NCI-H526 (cell line): Measurements from ENCODE around the gene ABCF1.
A peak's percentile ranks its signal among the peaks of the same experiment; 100 is the strongest.

ENCODE experiments used
- DNase-seq, 2 experiments: peaks; one replicate each; lab custom pipeline; 2025; lab: John Stamatoyannopoulos, UW

Gene ABCF1

DNA sequence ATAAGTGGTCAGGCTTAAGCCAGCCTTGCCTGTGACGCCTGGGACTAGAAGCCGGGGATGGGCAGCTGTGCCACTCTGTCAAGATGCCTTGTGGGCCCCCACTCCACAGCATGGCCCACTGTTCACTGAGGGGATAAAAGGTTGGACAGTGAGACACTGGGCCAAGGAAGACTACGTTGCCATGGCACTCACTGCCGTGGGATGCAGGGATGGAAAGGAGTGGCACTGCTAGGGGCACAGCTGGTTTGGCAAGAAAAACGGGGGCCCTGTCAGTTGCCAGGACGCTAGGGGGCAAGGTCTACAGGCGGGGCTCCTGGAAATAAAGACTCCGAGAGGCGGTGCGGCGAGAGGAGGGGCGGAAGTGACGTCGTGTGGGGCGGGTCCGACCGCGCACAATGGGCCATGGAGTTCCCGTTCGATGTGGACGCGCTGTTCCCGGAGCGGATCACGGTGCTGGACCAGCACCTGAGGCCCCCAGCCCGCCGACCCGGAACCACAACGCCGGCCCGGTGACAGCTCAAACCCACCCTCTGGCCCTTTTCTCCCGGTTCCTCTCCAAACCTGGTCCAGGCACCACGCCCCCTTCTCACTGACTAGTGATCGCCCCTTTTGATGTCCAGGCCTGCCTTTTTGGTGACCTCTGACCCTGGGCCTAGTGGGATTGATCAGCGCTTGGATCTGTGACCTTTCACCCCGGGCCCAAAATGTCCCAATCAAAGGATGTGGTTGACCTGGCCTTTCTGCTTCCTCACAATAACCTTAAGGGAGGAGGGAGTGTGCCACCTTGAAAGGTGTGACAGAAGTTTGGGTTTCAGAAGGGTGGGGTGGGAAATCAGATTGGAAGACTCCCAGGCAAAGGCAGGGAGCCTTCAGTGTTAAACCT is 55.5 kb downstream of the ABCF1 start, which contains the start of gene ATAT1:
ATAT1 (plus strand) TSS at position 391 of the 883 bp plus-strand sequence.
- peak; percentile 71 to 86 for DNase-seq

DNA sequence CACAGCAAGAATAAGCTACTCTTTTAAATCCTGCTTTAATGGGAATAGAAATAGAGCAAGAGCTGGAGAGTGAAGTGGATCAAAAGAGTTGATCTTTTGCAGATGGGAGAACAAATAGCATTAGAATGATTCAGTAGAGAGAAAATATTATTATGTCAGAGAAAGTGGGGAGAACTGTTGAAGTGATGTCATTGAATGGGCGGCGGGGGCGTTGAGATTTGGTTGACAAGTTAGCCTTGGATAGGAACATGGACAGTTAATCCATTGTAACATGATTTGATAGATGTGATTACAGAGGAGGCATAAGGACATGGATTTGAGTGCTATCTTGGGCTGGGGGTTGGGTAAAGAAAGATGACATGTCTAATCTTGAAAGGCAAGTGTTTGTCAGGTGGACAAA is 64.6 kb downstream of the ABCF1 start:
- no peak for DNase-seq

- no peak for DNase-seq
Observed at GRCh38 chr6:30640481-30640880, 69.2 kb downstream of the ABCF1 start.

DNA sequence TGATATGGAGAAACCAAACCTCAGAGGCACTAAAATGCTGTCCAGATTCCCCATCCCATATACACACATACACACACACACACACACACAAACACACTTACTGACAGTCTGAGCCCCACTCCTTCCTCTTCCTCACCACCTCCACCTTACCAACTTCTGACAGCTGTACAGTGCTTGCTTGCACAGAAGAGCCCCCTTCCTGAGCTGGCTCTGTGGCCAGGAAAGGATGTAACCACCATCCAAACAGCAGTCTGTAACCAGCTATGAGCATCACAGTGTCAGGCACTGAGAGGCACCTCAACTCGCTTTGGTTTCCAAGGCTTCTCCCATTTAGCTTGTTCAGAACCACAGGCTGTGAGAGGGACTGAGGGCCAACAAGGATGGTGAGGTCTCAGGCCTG is 69.8 kb downstream of the ABCF1 start:
- no peak for DNase-seq
